ENCODE measurements around the gene ING5.

Gene ING5

DNA sequence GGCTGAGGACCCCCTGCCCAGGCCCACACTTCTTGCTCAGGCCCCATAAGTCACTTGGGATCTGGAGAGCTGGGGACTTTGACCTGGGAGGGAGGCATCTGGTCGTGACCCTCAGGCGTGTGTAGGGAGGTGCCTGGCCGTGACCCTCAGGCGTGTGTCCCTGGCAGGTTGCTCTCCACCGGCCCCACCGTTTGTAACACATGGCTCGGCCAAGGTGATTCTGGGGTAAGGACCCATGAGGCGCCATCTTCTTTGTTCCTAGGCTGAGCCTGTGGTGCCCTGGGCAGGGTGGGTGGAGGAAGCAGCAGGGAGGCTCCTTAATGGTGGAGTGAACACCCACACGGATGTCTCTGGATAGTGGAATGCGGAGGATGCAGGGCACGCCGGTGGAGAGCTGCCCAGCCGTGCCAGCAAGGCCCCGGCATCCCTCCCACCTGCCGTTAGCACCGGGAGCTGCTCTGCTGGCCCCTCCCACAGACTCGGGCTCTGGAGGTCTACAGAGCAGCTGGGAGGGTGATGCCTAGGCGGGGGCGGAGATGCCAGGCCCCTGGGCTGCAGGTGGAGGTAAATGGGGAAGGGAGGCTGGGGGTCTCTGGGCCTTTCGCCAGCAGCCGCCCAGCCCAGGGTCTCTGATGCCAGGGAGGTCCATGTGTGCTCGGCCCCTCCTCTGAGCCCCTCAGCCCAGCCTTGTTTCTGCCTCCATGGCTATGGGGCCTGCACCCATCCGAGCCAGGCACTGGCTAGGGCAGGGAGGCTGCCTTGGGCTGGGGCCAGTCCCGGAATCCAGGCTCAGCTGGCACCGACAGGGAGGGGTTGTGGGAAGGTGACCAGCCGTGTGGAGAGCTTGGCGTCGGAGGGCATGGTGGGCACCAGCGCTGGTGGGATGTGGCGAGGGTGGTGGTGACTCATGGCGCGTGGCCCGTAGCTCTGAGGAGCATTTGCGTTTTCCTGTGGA, 73.7 kb downstream of the ING5 start:
- peaks cover under 1% of the 10 kb centered on the region for H3K9me3 ChIP-seq (ENCODE audit: control insufficient read depth, low read length)
- H3K4me1 ChIP-seq (ENCODE audit: control insufficient read depth, insufficient read depth, low read depth, low read length): peaks cover 46% of the 10 kb centered on the region
- H3K14ac ChIP-seq (ENCODE audit: low read length in 2 of 2): no peak overlapping the region
- H3K36me3 ChIP-seq (ENCODE audit: control insufficient read depth in 1 of 2, insufficient read depth in 2 of 2, low read depth in 1 of 2, low read length in 2 of 2): peaks cover 0 to 9% of the 10 kb centered on the region in 2 experiments
- H3K23ac ChIP-seq (ENCODE audit: low read length in 2 of 2): no peak overlapping the region
- H2BK12ac ChIP-seq (ENCODE audit: low read length in 2 of 2): no peak overlapping the region
- no peak overlapping the region for H2AFZ ChIP-seq (ENCODE audit: low read depth, low read length)
- peak overlapping the region in 1 of 2 experiments; percentile 44 for H3K4me3 ChIP-seq (ENCODE audit: insufficient read depth in 1 of 2, low read depth in 1 of 2, low read length in 2 of 2)
- H3K27ac ChIP-seq (ENCODE audit: low read length, poor library complexity, severe bottlenecking): no peak overlapping the region
- H2BK5ac ChIP-seq (ENCODE audit: low read depth, low read length, poor library complexity, severe bottlenecking): no peak overlapping the region
- no peak for DNase-seq
- H4K91ac ChIP-seq (ENCODE audit: low read length): peak overlapping the region; percentile 11
- H2BK15ac ChIP-seq (ENCODE audit: low read depth, poor library complexity, severe bottlenecking): no peak overlapping the region
- no peaks in the 10 kb centered on the region for H3K79me1 ChIP-seq (replicated peaks; ENCODE audit: low read length, poor library complexity, severe bottlenecking)
- H3K4ac ChIP-seq (ENCODE audit: low read depth in 1 of 2, low read length in 2 of 2): no peak overlapping the region
- no peak overlapping the region for H4K8ac ChIP-seq (ENCODE audit: low read length)
- no peak overlapping the region for H2AK5ac ChIP-seq (ENCODE audit: low read length, severe bottlenecking)
- no peak overlapping the region for H3K9ac ChIP-seq (ENCODE audit: low read length)
- peak overlapping the region; percentile 17 for H3K4me2 ChIP-seq (ENCODE audit: low read length, poor library complexity, severe bottlenecking)
- no peak overlapping the region for H2BK120ac ChIP-seq (ENCODE audit: low read depth, low read length)
- H3K18ac ChIP-seq (ENCODE audit: low read depth in 1 of 2, low read length in 2 of 2): no peak overlapping the region
- peaks cover 0 to 53% of the 10 kb centered on the region in 2 experiments for H3K27me3 ChIP-seq (ENCODE audit: control insufficient read depth in 1 of 2, insufficient read depth in 1 of 2, low read length in 2 of 2)
- 90% methylated on average over 34 of the region's 34 CpGs for WGBS

DNA sequence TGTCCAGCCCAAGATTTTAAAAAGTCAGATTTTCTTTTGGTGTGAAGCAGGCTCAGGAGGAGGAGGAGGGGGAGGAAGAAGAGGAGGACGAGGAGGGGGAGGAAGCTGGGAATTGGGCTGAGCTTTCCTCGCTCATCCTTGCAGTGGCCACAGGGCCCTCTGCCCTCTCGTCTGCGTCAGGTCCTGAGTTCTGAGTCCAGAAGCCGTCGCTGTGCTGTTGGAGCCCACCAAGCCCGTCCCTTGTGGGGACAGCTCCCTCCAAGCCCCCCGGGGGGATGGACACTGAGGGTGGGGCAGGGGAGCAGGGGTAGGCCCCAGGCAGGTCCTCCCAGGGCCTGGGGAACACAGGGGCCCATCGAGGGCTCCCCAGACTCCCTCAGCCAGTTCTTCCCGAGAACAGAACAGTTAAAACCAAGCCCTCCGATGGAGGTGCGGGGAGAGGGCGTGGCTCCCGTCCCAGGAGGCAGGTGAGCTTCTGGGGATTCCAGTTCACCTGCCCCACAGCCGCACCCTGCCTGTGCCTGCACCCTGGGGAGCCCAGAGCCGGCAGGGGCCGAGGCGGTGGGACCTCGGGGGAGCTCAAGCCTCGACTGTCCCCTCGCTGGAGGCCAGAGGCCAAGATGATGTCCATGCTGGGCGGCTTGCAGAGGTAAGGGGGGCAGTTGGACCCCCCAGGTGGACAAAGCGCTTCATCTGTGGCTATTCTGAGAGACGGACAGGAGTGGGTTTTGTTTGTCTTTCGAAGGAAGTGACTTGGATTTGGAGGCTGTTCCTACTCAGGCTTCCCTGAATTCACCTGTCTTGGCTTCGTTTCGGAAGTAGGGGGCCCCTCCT, 74.7 kb downstream of the ING5 start, which contains the start of gene GAL3ST2:
TSS of gene GAL3ST2 (plus strand) at position 487 of the 834 bp plus-strand sequence. CDS start at position 621, 134 bp downstream.
- no peak for DNase-seq
- H3K4ac ChIP-seq (ENCODE audit: low read depth in 1 of 2, low read length in 2 of 2): no peak within 1 kb of the TSS
- H3K4me2 ChIP-seq (ENCODE audit: low read length, poor library complexity, severe bottlenecking): no peak within 1 kb of the TSS
- H3K36me3 ChIP-seq (ENCODE audit: control insufficient read depth in 1 of 2, insufficient read depth in 2 of 2, low read depth in 1 of 2, low read length in 2 of 2): peaks cover 0 to 4% of the 10 kb centered on the region in 2 experiments
- H3K27me3 ChIP-seq (ENCODE audit: control insufficient read depth in 1 of 2, insufficient read depth in 1 of 2, low read length in 2 of 2): peaks cover 0 to 49% of the 10 kb centered on the region in 2 experiments
- no peak within 1 kb of the TSS for H2BK120ac ChIP-seq (ENCODE audit: low read depth, low read length)
- H3K4me1 ChIP-seq (ENCODE audit: control insufficient read depth, insufficient read depth, low read depth, low read length): peaks cover 36% of the 10 kb centered on the region
- no peak within 1 kb of the TSS for H3K27ac ChIP-seq (ENCODE audit: low read length, poor library complexity, severe bottlenecking)
- H3K23ac ChIP-seq (ENCODE audit: low read length in 2 of 2): no peak within 1 kb of the TSS
- H2AK5ac ChIP-seq (ENCODE audit: low read length, severe bottlenecking): no peak within 1 kb of the TSS
- WGBS: 81% methylated on average over 27 of the region's 27 CpGs
- no peak within 1 kb of the TSS for H3K4me3 ChIP-seq (ENCODE audit: insufficient read depth in 1 of 2, low read depth in 1 of 2, low read length in 2 of 2)
- no peak within 1 kb of the TSS for H3K18ac ChIP-seq (ENCODE audit: low read depth in 1 of 2, low read length in 2 of 2)
- peaks cover 9% of the 10 kb centered on the region for H3K9me3 ChIP-seq (ENCODE audit: control insufficient read depth, low read length)
- peak within 1 kb of the TSS; percentile 11 for H4K91ac ChIP-seq (ENCODE audit: low read length)
- H2BK12ac ChIP-seq (ENCODE audit: low read length in 2 of 2): no peak within 1 kb of the TSS
- H2BK5ac ChIP-seq (ENCODE audit: low read depth, low read length, poor library complexity, severe bottlenecking): no peak within 1 kb of the TSS
- H4K8ac ChIP-seq (ENCODE audit: low read length): no peak within 1 kb of the TSS
- H2AFZ ChIP-seq (ENCODE audit: low read depth, low read length): no peak within 1 kb of the TSS
- no peak within 1 kb of the TSS for H3K9ac ChIP-seq (ENCODE audit: low read length)
- H2BK15ac ChIP-seq (ENCODE audit: low read depth, poor library complexity, severe bottlenecking): no peak within 1 kb of the TSS
- no peaks in the 10 kb centered on the region for H3K79me1 ChIP-seq (replicated peaks; ENCODE audit: low read length, poor library complexity, severe bottlenecking)
- H3K14ac ChIP-seq (ENCODE audit: low read length in 2 of 2): no peak within 1 kb of the TSS

DNA sequence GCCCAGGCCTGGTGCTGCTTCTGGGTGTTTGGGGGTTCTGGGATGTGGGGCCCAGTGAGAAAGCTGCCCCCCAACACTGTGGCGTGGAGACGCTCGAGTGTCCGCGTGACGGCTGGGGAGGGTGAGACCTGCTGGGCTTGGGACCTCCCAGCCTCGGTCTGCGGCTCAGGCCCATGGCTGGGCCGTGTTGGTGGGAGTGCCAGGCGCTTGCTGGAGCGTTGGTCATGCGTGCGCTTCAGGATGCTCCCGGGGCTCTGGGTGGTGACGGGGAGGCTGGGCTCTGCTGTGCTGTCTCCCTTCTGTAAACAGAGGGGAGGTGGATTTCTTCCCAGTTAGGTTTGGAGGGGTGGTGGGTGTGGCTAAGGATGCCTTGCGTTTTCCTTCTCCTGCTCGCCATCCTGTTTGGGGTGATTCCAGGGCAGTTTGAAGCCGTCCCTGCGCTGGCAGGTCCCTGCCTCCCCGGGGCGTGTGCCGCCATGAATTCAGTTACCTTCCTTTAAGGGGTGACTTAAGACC, 75.4 kb downstream of the ING5 start:
- H3K9ac ChIP-seq (ENCODE audit: low read length): no peak overlapping the region
- H2AK5ac ChIP-seq (ENCODE audit: low read length, severe bottlenecking): no peak overlapping the region
- H4K91ac ChIP-seq (ENCODE audit: low read length): no peak overlapping the region
- H3K4ac ChIP-seq (ENCODE audit: low read depth in 1 of 2, low read length in 2 of 2): no peak overlapping the region
- no peak overlapping the region for H2BK5ac ChIP-seq (ENCODE audit: low read depth, low read length, poor library complexity, severe bottlenecking)
- H3K18ac ChIP-seq (ENCODE audit: low read depth in 1 of 2, low read length in 2 of 2): no peak overlapping the region
- H3K36me3 ChIP-seq (ENCODE audit: control insufficient read depth in 1 of 2, insufficient read depth in 2 of 2, low read depth in 1 of 2, low read length in 2 of 2): peaks cover 0 to 4% of the 10 kb centered on the region in 2 experiments
- no peak for DNase-seq
- no peak overlapping the region for H2BK15ac ChIP-seq (ENCODE audit: low read depth, poor library complexity, severe bottlenecking)
- H3K4me1 ChIP-seq (ENCODE audit: control insufficient read depth, insufficient read depth, low read depth, low read length): peaks cover 33% of the 10 kb centered on the region
- no peak overlapping the region for H3K23ac ChIP-seq (ENCODE audit: low read length in 2 of 2)
- H3K14ac ChIP-seq (ENCODE audit: low read length in 2 of 2): no peak overlapping the region
- H2BK120ac ChIP-seq (ENCODE audit: low read depth, low read length): no peak overlapping the region
- H2BK12ac ChIP-seq (ENCODE audit: low read length in 2 of 2): no peak overlapping the region
- peaks cover 0 to 49% of the 10 kb centered on the region in 2 experiments for H3K27me3 ChIP-seq (ENCODE audit: control insufficient read depth in 1 of 2, insufficient read depth in 1 of 2, low read length in 2 of 2)
- no peak overlapping the region for H4K8ac ChIP-seq (ENCODE audit: low read length)
- no peak overlapping the region for H3K4me3 ChIP-seq (ENCODE audit: insufficient read depth in 1 of 2, low read depth in 1 of 2, low read length in 2 of 2)
- peaks cover 9% of the 10 kb centered on the region for H3K9me3 ChIP-seq (ENCODE audit: control insufficient read depth, low read length)
- no peak overlapping the region for H3K27ac ChIP-seq (ENCODE audit: low read length, poor library complexity, severe bottlenecking)
- H2AFZ ChIP-seq (ENCODE audit: low read depth, low read length): no peak overlapping the region
- H3K4me2 ChIP-seq (ENCODE audit: low read length, poor library complexity, severe bottlenecking): no peak overlapping the region
- no peaks in the 10 kb centered on the region for H3K79me1 ChIP-seq (replicated peaks; ENCODE audit: low read length, poor library complexity, severe bottlenecking)
- WGBS: 93% methylated on average over 22 of the region's 22 CpGs
